NCI-H1092 (cell line): Measurements from ENCODE around the gene KSR1.

ENCODE experiments used
- DNase-seq: peaks from one replicate; lab custom pipeline; 2025; lab: John Stamatoyannopoulos, UW

The KSR1 gene

GRCh38 chr17:27473748-27474609, 17.7 kb downstream of the KSR1 start:
- no peak for DNase-seq

GRCh38 chr17:27475070-27475673, 18.9 kb downstream of the KSR1 start:
- DNase-seq, result no peak

GRCh38 chr17:27475981-27476895, 20.0 kb downstream of the KSR1 start:
- no peak for DNase-seq

GRCh38 chr17:27477050-27477888, 21.0 kb downstream of the KSR1 start:
- no peak for DNase-seq

GRCh38 chr17:27477971-27478684, 21.9 kb downstream of the KSR1 start:
- no peak for DNase-seq

- DNase-seq, result no peak
Observed at GRCh38 chr17:27478901-27479538, 22.8 kb downstream of the KSR1 start.

- no peak for DNase-seq
Observed at GRCh38 chr17:27479838-27480237, 23.6 kb downstream of the KSR1 start.

- no peak for DNase-seq
Observed at GRCh38 chr17:27480699-27481098, 24.5 kb downstream of the KSR1 start.

GRCh38 chr17:27481327-27481726, 25.1 kb downstream of the KSR1 start:
- no peak for DNase-seq

GRCh38 chr17:27485125-27485524, 28.9 kb downstream of the KSR1 start:
- no peak for DNase-seq

GRCh38 chr17:27485716-27486495, 29.7 kb downstream of the KSR1 start:
- no peak for DNase-seq

- no peak for DNase-seq
Observed at GRCh38 chr17:27486741-27487140, 30.5 kb downstream of the KSR1 start.

GRCh38 chr17:27488231-27488630, 32.0 kb downstream of the KSR1 start:
- DNase-seq, result no peak

GRCh38 chr17:27489045-27489715, 32.9 kb downstream of the KSR1 start:
- no peak for DNase-seq

GRCh38 chr17:27490391-27490790, 34.1 kb downstream of the KSR1 start:
- DNase-seq, result no peak

- DNase-seq, result no peak
Observed at GRCh38 chr17:27491713-27492190, 35.5 kb downstream of the KSR1 start.

GRCh38 chr17:27492470-27492869, 36.2 kb downstream of the KSR1 start:
- DNase-seq, result no peak

- DNase-seq, result no peak
Observed at GRCh38 chr17:27493088-27493487, 36.8 kb downstream of the KSR1 start.
